NT2/D1 (cell line): Measurements from ENCODE around the gene EMC8.

ENCODE experiments used
- SUZ12 ChIP-seq: IDR thresholded peaks from 2 replicates; pipeline ENCODE4 v1.6.1; 2011; ENCODE audit not compliant: insufficient read length, insufficient read depth; ENCODE audit errors: extremely low read depth
- YY1 ChIP-seq: IDR thresholded peaks from 2 replicates; pipeline ENCODE4 v1.6.1; 2011; ENCODE audit not compliant: insufficient read length, insufficient read depth
- ZNF274 ChIP-seq: IDR thresholded peaks from 2 replicates; pipeline ENCODE4 v1.6.1; 2011; ENCODE audit warnings: mild to moderate bottlenecking, low read depth, low read length

DNA sequence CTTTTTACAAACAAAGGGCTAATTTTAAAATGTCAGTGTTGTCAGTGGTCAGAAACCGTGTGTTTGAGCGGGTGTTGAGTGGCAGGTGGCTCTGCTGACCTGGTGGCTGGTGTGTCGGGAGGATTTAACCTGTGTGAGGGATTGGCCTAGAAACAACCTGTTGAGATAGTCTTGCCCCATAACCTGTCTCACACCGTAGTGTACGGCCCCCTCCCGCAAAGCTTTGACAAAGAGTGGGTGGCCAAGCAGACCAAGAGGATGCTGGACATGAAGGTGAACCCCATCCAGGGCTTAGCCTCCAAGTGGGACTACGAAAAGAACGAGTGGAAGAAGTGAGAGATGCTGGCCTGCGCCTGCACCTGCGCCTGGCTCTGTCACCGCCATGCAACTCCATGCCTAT, 7.2 kb upstream of the EMC8 start:
- TF ChIP-seq YY1: no peak
- TF ChIP-seq SUZ12: no peak
- TF ChIP-seq ZNF274: no peak
